Astrocyte (in vitro differentiated cells and primary cell): ENCODE results near the gene GRPEL2. TPM values are rescaled to one million over a fixed set of nuclear protein-coding genes. Genes with fewer than 3 reads are reported as not detected.
"Not testable (repeated sequence)": the region's sequence is repeated elsewhere in the genome, so short reads cannot be mapped to it uniquely, and the experiment has no call there.

ENCODE experiments used
- DNase-seq: peaks from one replicate; pipeline ENCODE4 v3.0.0-alpha.2; 2010; ENCODE audit warnings: low read depth
- FAIRE-seq: peaks from 2 replicates; lab custom pipeline; 2011; peaks lifted over from hg19 to GRCh38; lab: Jason Lieb, UNC
- H2AFZ ChIP-seq: 2 replicates; pipeline ENCODE4 v1.6.0; 2012; ENCODE audit warnings: low read depth, low read length, inconsistent platforms
- H3K27ac ChIP-seq: 2 replicates; pipeline ENCODE4 v1.5.1; 2011; ENCODE audit warnings: low read depth, low read length, inconsistent platforms
- H3K27me3 ChIP-seq: 2 replicates; pipeline ENCODE4 v1.6.0; 2011; ENCODE audit warnings: low read length, inconsistent platforms; ENCODE audit not compliant: insufficient read depth
- H3K36me3 ChIP-seq: 2 replicates; pipeline ENCODE4 v1.5.1; 2011; ENCODE audit warnings: low read length, inconsistent platforms; ENCODE audit not compliant: insufficient read depth
- H3K4me1 ChIP-seq: 2 replicates; pipeline ENCODE4 v1.5.1; 2011; ENCODE audit warnings: low read length, inconsistent platforms; ENCODE audit not compliant: insufficient read depth
- H3K4me2 ChIP-seq: 2 replicates; pipeline ENCODE4 v1.6.0; 2012; ENCODE audit warnings: low read length, inconsistent platforms
- H3K4me3 ChIP-seq: 2 replicates; pipeline ENCODE4 v1.5.1; 2011; ENCODE audit warnings: low read depth, mild to moderate bottlenecking, low read length, inconsistent platforms; ENCODE audit not compliant: insufficient read depth
- H3K79me2 ChIP-seq: 2 replicates; pipeline ENCODE4 v1.6.0; 2012; ENCODE audit warnings: mild to moderate bottlenecking, low read length, inconsistent platforms; ENCODE audit not compliant: insufficient read depth
- H3K9ac ChIP-seq: 2 replicates; pipeline ENCODE4 v1.6.0; 2012; ENCODE audit warnings: mild to moderate bottlenecking, low read length, inconsistent platforms
- H3K9me3 ChIP-seq: 2 replicates; pipeline ENCODE4 v1.5.1; 2012; ENCODE audit warnings: low read depth, mild to moderate bottlenecking, low read length, inconsistent platforms; ENCODE audit not compliant: insufficient read depth
- H4K20me1 ChIP-seq: 2 replicates; pipeline ENCODE4 v1.6.0; 2012; ENCODE audit warnings: low read length, inconsistent platforms; ENCODE audit not compliant: insufficient read depth
- H3K27ac Mint-ChIP-seq: one replicate; pipeline ENCODE4 v1.8.0; 2021; ENCODE audit warnings: mild to moderate bottlenecking, mixed read lengths; ENCODE audit not compliant: unreplicated experiment
- H3K27me3 Mint-ChIP-seq: one replicate; pipeline ENCODE4 v1.8.0; 2021; ENCODE audit warnings: low read depth, mixed read lengths; ENCODE audit not compliant: unreplicated experiment
- H3K36me3 Mint-ChIP-seq: one replicate; pipeline ENCODE4 v1.8.0; 2021; ENCODE audit warnings: low read depth, mixed read lengths; ENCODE audit not compliant: unreplicated experiment
- H3K4me1 Mint-ChIP-seq: one replicate; pipeline ENCODE4 v1.8.0; 2021; ENCODE audit warnings: low read depth, mixed read lengths; ENCODE audit not compliant: unreplicated experiment
- H3K4me3 Mint-ChIP-seq: one replicate; pipeline ENCODE4 v1.8.0; 2021; ENCODE audit warnings: mild to moderate bottlenecking, moderate library complexity, mixed read lengths; ENCODE audit not compliant: unreplicated experiment
- H3K9me3 Mint-ChIP-seq: one replicate; pipeline ENCODE4 v1.8.0; 2021; ENCODE audit warnings: mild to moderate bottlenecking, mixed read lengths; ENCODE audit not compliant: unreplicated experiment
- EZH2 ChIP-seq: IDR thresholded peaks from 2 replicates; pipeline ENCODE4 v1.6.1; 2012; ENCODE audit warnings: mild to moderate bottlenecking, low read length, inconsistent platforms; ENCODE audit not compliant: insufficient read depth
- total RNA-seq: library from RNA; stranded (reverse); gene quantifications from 2 replicates; pipeline ENCODE4 v1.2.1, GENCODE V29; 2021
- TF ChIP-seq, protein P1 (sequence below): IDR thresholded peaks from 2 replicates; pipeline ENCODE4 v1.5.1; 2011; ENCODE audit warnings: low read depth, mild to moderate bottlenecking, inconsistent platforms, low read length, moderate library complexity; ENCODE audit not compliant: insufficient read depth

GRPEL2 gene
- total RNA-seq, 1 donor from 2014 or later: 26.0 TPM

DNA sequence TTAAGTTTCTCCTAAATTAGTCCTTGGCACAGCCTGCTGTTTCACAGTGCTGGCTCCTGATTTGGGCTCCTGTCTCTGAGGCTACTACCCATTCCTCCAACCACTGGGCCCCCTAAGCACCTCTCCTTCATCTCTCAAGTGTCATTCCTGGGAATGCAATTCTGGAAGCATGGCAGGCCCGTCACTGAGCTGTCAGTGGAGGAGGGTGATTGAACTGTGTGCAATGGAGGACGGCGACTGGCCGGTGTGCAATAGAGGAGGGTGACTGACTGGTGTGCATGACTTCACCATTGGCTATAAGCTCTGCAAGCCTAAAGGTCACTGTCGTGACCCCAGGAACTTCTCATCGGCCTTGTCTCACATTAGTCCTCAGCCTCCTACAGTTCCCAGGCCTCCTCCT, 46.2 kb downstream of the GRPEL2 start:
- H3K9me3 ChIP-seq: no peaks in the 10 kb centered on the region
- no peak overlapping the region for H3K27ac Mint-ChIP-seq
- H3K9ac ChIP-seq: no peak overlapping the region
- no peak for FAIRE-seq
- H3K4me3 Mint-ChIP-seq: no peak overlapping the region
- no peaks in the 10 kb centered on the region for H3K36me3 ChIP-seq
- no peaks in the 10 kb centered on the region for H4K20me1 ChIP-seq
- no peak overlapping the region for H2AFZ ChIP-seq
- TF ChIP-seq, protein P1, sequence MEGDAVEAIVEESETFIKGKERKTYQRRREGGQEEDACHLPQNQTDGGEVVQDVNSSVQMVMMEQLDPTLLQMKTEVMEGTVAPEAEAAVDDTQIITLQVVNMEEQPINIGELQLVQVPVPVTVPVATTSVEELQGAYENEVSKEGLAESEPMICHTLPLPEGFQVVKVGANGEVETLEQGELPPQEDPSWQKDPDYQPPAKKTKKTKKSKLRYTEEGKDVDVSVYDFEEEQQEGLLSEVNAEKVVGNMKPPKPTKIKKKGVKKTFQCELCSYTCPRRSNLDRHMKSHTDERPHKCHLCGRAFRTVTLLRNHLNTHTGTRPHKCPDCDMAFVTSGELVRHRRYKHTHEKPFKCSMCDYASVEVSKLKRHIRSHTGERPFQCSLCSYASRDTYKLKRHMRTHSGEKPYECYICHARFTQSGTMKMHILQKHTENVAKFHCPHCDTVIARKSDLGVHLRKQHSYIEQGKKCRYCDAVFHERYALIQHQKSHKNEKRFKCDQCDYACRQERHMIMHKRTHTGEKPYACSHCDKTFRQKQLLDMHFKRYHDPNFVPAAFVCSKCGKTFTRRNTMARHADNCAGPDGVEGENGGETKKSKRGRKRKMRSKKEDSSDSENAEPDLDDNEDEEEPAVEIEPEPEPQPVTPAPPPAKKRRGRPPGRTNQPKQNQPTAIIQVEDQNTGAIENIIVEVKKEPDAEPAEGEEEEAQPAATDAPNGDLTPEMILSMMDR: no peak
- TF ChIP-seq EZH2: no peak
- H3K36me3 Mint-ChIP-seq: no peaks in the 10 kb centered on the region
- H3K27me3 Mint-ChIP-seq: no peaks in the 10 kb centered on the region
- H3K4me1 Mint-ChIP-seq: peaks cover 38% of the 10 kb centered on the region
- no peak overlapping the region for H3K4me2 ChIP-seq
- H3K4me3 ChIP-seq: no peak overlapping the region
- peaks cover 13% of the 10 kb centered on the region for H3K4me1 ChIP-seq
- peaks cover 2% of the 10 kb centered on the region for H3K9me3 Mint-ChIP-seq
- H3K27ac ChIP-seq: no peak overlapping the region
- no peaks in the 10 kb centered on the region for H3K79me2 ChIP-seq
- DNase-seq: no peak
- H3K27me3 ChIP-seq: no peaks in the 10 kb centered on the region

- Mint-ChIP-seq H3K9me3 (peaks cover 2% of the 10 kb centered on the region), H3K27me3 (no peaks in the 10 kb centered on the region), H3K36me3 (no peaks in the 10 kb centered on the region), H3K4me3 (no peak overlapping the region), H3K27ac (peak overlapping the region; percentile 60), H3K4me1 (peaks cover 38% of the 10 kb centered on the region)
- peak; percentile 83 for DNase-seq
- H3K9me3 ChIP-seq: no peaks in the 10 kb centered on the region
- no peaks in the 10 kb centered on the region for H3K27me3 ChIP-seq
- no peaks in the 10 kb centered on the region for H3K36me3 ChIP-seq
- no peak overlapping the region for H3K4me3 ChIP-seq
- H3K27ac ChIP-seq: no peak overlapping the region
- H3K9ac ChIP-seq: no peak overlapping the region
- TF ChIP-seq EZH2: no peak
- TF ChIP-seq, protein P1: no peak
- H3K4me1 ChIP-seq: peaks cover 13% of the 10 kb centered on the region
- no peak for FAIRE-seq
- H3K79me2 ChIP-seq: no peaks in the 10 kb centered on the region
- no peaks in the 10 kb centered on the region for H4K20me1 ChIP-seq
- H2AFZ ChIP-seq: no peak overlapping the region
- no peak overlapping the region for H3K4me2 ChIP-seq
Measured at GRCh38 chr5:149392718-149393117, 47.4 kb downstream of the GRPEL2 start.

GRCh38 chr5:149394996-149395395, 49.7 kb downstream of the GRPEL2 start:
- H3K9ac ChIP-seq, H3K27me3 Mint-ChIP-seq, H3K9me3 Mint-ChIP-seq, H2AFZ ChIP-seq, H3K27me3 ChIP-seq, H3K27ac Mint-ChIP-seq, H3K36me3 Mint-ChIP-seq, H3K36me3 ChIP-seq, H3K4me3 Mint-ChIP-seq, H3K4me1 ChIP-seq, H3K4me3 ChIP-seq, H3K27ac ChIP-seq, DNase-seq, H4K20me1 ChIP-seq, H3K79me2 ChIP-seq, H3K9me3 ChIP-seq, FAIRE-seq, H3K4me2 ChIP-seq: not testable (repeated sequence)
- peaks cover 27% of the 10 kb centered on the region for H3K4me1 Mint-ChIP-seq
